Spleen (tissue), 11 donors: ENCODE results near the gene ZNF132. TPM values are rescaled to one million over a fixed set of nuclear protein-coding genes. Genes with fewer than 3 reads are reported as not detected.
"Not testable (repeated sequence)": the region's sequence is repeated elsewhere in the genome, so short reads cannot be mapped to it uniquely, and the experiment has no call there.

Source experiments
- DNase-seq: peaks from one replicate; pipeline ENCODE4 v3.0.0-alpha.2; 2020
- H3K27ac ChIP-seq, 8 donors: fragments of 200-600 bp; sonication (generic) in 7 of 8; 1 replicate in 4 of 8; 2 replicates in 4 of 8; pipeline versions ENCODE4 v1.5.0 to v1.8.0; 2016 to 2021; ENCODE audit warnings: inconsistent platforms in 4 of 8, mild to moderate bottlenecking in 4 of 8, moderate library complexity in 1 of 8
- H3K27me3 ChIP-seq, 7 donors: fragments of 200-600 bp; sonication (generic) in 6 of 7; replicated peaks in 1 of 7; 1 replicate in 4 of 7; 2 replicates in 3 of 7; pipeline versions ENCODE4 v1.5.0 to v1.8.0; 2016 to 2021; ENCODE audit warnings: inconsistent platforms in 3 of 7, mild to moderate bottlenecking in 1 of 7
- H3K36me3 ChIP-seq, 6 donors: fragments of 200-600 bp; sonication (generic) in 5 of 6; 1 replicate in 4 of 6; 2 replicates in 2 of 6; pipeline versions ENCODE4 v1.5.0 to v1.8.0; 2016 to 2021; ENCODE audit warnings: inconsistent platforms in 2 of 6
- H3K4me1 ChIP-seq, 6 donors: fragments of 200-600 bp; sonication (generic) in 5 of 6; 1 replicate in 3 of 6; 2 replicates in 3 of 6; pipeline versions ENCODE4 v1.5.0 to v1.8.0; 2016 to 2021; ENCODE audit warnings: inconsistent platforms in 3 of 6
- H3K4me3 ChIP-seq, 8 donors: fragments of 200-600 bp; sonication (generic) in 7 of 8; 1 replicate in 4 of 8; 2 replicates in 4 of 8; pipeline versions ENCODE4 v1.5.0 to v1.8.0; 2016 to 2021; ENCODE audit warnings: inconsistent platforms in 4 of 8, mild to moderate bottlenecking in 4 of 8, moderate library complexity in 2 of 8
- H3K9me3 ChIP-seq, 8 donors: fragments of 200-600 bp; sonication (generic) in 7 of 8; 1 replicate in 4 of 8; 2 replicates in 4 of 8; pipeline versions ENCODE4 v1.5.0 to v1.8.0; 2016 to 2021; ENCODE audit warnings: inconsistent platforms in 4 of 8
- POLR2A ChIP-seq, 3 donors: fragments of 450-650 bp; IDR thresholded peaks; one replicate each; pipeline ENCODE4 v1.5.1; 2017; ENCODE audit warnings: antibody characterized with exemption in 3 of 3, mild to moderate bottlenecking in 1 of 3
- POLR2AphosphoS5 ChIP-seq, 3 donors: sonication (generic); formaldehyde crosslinking; IDR thresholded peaks; one replicate each; pipeline ENCODE4 v1.5.1; 2017; ENCODE audit warnings: antibody characterized with exemption in 3 of 3
- WGBS, 5 donors: extraction: QIAGEN DNeasy Blood & Tissue Kit in 3 of 5; methylation state at CpG; one replicate each; pipeline versions ENCODE4 v1.1.5 to v1.1.7; 2013 to 2018; 5-methylcytosine and 5-hydroxymethylcytosine counted together
- intact Hi-C: fragments of 100-400 bp; cut with DNase I; formaldehyde crosslinking; loops from one replicate; pipeline ENCODE4 v1.15.0; 2023; ENCODE audit warnings: low total_unique reads
- polyA plus RNA-seq, 3 donors: library from polyadenylated mRNA; stranded (reverse); fragments of 200-250 nt; gene quantifications; one replicate each; pipeline ENCODE4 v1.2.1, GENCODE V29; 2013
- total RNA-seq, 7 donors: library from RNA; depleted of rRNA in 3 of 7; stranded (reverse); fragments of >200 nt in 3 of 7; fragmentation: NEBNext Ultra II Directional in 4 of 7; extraction: Animal tissue kit (Norgen Biotek cat#: 25700) in 4 of 7; gene quantifications; one replicate each; pipeline versions ENCODE4 v1.1.0 to v1.2.1, GENCODE V29; 2016 to 2021
- TF ChIP-seq, protein P1 (sequence below), 11 experiments: fragments of 200-600 bp in 7 of 11; fragments of 450-650 bp in 4 of 11; sonication (generic) in 4 of 11; IDR thresholded peaks in 8 of 11; conservative IDR thresholded peaks in 3 of 11; 1 replicate in 7 of 11; 2 replicates in 4 of 11; pipeline versions ENCODE4 v1.4.0 to v1.8.0; 2016 to 2021; ENCODE audit warnings: antibody characterized with exemption in 11 of 11, inconsistent platforms in 4 of 11, mild to moderate bottlenecking in 1 of 11
- donor health status: healthy with polysubstance abuse.
- donor health status: DM: no; HTN: no; CAD: no; lungs with moderate emphysema.
- donor health status: DM: no; HTN: no; CAD: no.
- donor health status: Bipolar disorder and iron deficiency.
- donor health status: healthy.
- donor health status: DM: no; HTN: no; CAD: no.
- donor health status: DM: yes; HTN: yes; CAD: no.

Gene ZNF132
- total and polyA plus RNA-seq, 10 donors = 0.96 to 10.9 (median 5.4) TPM

DNA sequence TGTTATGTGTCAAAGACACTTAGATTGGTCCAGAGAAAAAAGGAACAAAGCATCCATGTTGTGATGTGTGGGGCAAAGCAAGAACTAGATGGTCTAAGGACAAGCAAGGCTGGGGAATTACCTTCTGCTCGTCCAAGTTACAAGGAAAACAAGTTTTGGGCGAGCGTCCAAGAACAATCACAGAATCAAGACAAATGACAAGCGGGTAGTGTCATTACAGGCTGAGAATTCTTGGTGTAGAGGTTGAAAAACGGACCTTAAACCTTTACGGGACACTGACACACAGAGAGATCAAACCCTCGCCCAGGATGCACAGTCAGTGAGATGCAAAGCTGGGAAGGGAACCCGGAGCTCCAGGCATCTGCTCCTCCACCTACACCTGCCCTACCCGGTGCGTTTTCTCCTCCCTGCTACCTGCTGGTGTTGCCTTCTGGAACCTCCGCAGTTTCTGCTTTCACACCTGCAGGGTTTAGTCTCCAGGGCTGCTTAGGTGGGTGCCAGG lies 11.0 kb upstream of the ZNF132 start:
- DNase-seq = no peak
- Histone ChIP-seq H3K27me3 (peaks cover 0 to 34% (median 0%) of the 10 kb centered on the region in 7 donors), H3K9me3 (peaks cover 0 to 23% (median 13%) of the 10 kb centered on the region in 8 donors), H3K4me3 (peak overlapping the region; percentile 77 to 100 (median 92)), H3K27ac (peak overlapping the region in 2 of 8 donors; percentile 81 to 85), H3K36me3 (peaks cover 0 to 24% (median 14%) of the 10 kb centered on the region in 6 donors), H3K4me1 (peaks cover 4 to 20% (median 14%) of the 10 kb centered on the region in 6 donors)
- intact Hi-C loops = no loop called here
- TF ChIP-seq, protein P1, sequence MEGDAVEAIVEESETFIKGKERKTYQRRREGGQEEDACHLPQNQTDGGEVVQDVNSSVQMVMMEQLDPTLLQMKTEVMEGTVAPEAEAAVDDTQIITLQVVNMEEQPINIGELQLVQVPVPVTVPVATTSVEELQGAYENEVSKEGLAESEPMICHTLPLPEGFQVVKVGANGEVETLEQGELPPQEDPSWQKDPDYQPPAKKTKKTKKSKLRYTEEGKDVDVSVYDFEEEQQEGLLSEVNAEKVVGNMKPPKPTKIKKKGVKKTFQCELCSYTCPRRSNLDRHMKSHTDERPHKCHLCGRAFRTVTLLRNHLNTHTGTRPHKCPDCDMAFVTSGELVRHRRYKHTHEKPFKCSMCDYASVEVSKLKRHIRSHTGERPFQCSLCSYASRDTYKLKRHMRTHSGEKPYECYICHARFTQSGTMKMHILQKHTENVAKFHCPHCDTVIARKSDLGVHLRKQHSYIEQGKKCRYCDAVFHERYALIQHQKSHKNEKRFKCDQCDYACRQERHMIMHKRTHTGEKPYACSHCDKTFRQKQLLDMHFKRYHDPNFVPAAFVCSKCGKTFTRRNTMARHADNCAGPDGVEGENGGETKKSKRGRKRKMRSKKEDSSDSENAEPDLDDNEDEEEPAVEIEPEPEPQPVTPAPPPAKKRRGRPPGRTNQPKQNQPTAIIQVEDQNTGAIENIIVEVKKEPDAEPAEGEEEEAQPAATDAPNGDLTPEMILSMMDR (IDR thresholded peaks at IDR 0.05 in 8 of 11, conservative IDR thresholded peaks at IDR 0.05 in 3 of 11) = no peak
- no peak for TF ChIP-seq POLR2A (IDR thresholded peaks at IDR 0.05)
- TF ChIP-seq POLR2AphosphoS5 (IDR thresholded peaks at IDR 0.05) = no peak
- WGBS, 5 donors = 9 to 15% (median 11%) methylated on average over 11 of the region's 11 CpGs

- H3K27ac ChIP-seq, H3K4me3 ChIP-seq, DNase-seq, intact Hi-C loops: not testable (repeated sequence)
- H3K9me3 ChIP-seq = peaks cover 0 to 23% (median 13%) of the 10 kb centered on the region in 8 donors
- peaks cover 0 to 34% (median 0%) of the 10 kb centered on the region in 7 donors for H3K27me3 ChIP-seq
- H3K4me1 ChIP-seq = peaks cover 4 to 20% (median 14%) of the 10 kb centered on the region in 6 donors
- H3K36me3 ChIP-seq = peaks cover 0 to 16% (median 9%) of the 10 kb centered on the region in 6 donors
- WGBS, 5 donors = 51 to 63% (median 55%) methylated on average over 5 of the region's 5 CpGs
These were observed 10.0 kb upstream of the ZNF132 start for GRCh38 chr19:58449980-58450379.

DNA sequence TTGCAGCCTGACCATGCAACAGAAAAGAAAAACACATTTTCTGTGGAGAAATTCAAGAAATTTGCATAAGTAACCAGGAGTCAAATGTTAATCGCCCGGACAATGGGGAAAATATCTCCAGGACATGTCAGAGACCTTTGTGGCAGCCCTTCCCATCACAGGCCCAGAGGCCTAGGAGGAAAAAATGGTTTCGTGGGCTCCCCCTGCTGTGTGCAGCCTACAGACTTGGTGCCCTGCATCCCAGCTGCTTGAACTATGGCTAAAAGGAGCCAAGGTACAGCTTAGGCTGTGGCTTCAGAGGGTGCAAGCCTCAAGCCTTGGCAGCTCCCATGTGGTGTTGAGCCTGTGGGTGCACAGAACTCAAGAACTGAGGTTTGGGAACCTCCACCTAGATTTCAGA lies 8.9 kb upstream of the ZNF132 start:
- H3K4me3 ChIP-seq, DNase-seq, H3K36me3 ChIP-seq, H3K27ac ChIP-seq, intact Hi-C loops: not testable (repeated sequence)
- Histone ChIP-seq H3K27me3 (peaks cover 0 to 34% (median 0%) of the 10 kb centered on the region in 7 donors), H3K4me1 (peaks cover 4 to 20% (median 14%) of the 10 kb centered on the region in 6 donors), H3K9me3 (peaks cover 0 to 23% (median 13%) of the 10 kb centered on the region in 8 donors)
- WGBS, 5 donors = 60 to 76% (median 66%) methylated on average over 3 of the region's 3 CpGs

GRCh38 chr19:58442986-58443385 lies 3.0 kb upstream of the ZNF132 start:
- Histone ChIP-seq H3K27me3 (peaks cover 0 to 19% (median 0%) of the 10 kb centered on the region in 7 donors), H3K4me1 (peaks cover 11 to 24% (median 18%) of the 10 kb centered on the region in 6 donors), H3K9me3 (peaks cover 0 to 46% (median 30%) of the 10 kb centered on the region in 8 donors)
- H3K36me3 ChIP-seq, H3K4me3 ChIP-seq, intact Hi-C loops, DNase-seq, H3K27ac ChIP-seq: not testable (repeated sequence)
- 83 to 92% (median 89%) methylated on average over 7 of the region's 7 CpGs for WGBS, 5 donors

DNA sequence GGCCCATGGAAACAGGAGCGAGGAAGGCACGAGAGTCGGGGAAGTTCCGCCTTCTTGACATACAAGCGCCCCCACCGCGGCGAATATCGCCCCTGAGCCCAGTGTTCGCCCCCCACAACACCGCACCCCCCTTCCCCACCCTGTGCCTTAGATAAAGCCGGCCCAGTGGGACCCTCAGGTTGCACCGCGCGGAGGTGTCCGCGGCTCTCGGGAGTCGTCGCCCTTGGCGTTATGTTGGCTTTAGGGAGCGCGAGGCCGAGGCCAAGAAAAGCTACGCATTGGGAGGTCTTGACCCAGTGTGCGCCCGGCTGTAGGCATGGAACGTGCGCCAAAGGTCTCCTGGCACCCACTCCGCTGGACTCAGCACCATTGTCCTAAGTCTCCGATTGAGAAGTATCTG lies 603 bp upstream of the ZNF132 start:
- TF ChIP-seq, protein P1 (IDR thresholded peaks at IDR 0.05 in 8 of 11, conservative IDR thresholded peaks at IDR 0.05 in 3 of 11) = no peak
- no peak for TF ChIP-seq POLR2A (IDR thresholded peaks at IDR 0.05)
- TF ChIP-seq POLR2AphosphoS5 (IDR thresholded peaks at IDR 0.05) = no peak
- DNase-seq = no peak
- Histone ChIP-seq H3K4me1 (peaks cover 11 to 24% (median 18%) of the 10 kb centered on the region in 6 donors), H3K36me3 (peaks cover 18 to 27% (median 21%) of the 10 kb centered on the region in 6 donors), H3K9me3 (peaks cover 7 to 66% (median 53%) of the 10 kb centered on the region in 8 donors), H3K27ac (peak overlapping the region in 7 of 8 donors; percentile 70 to 89 (median 82)), H3K4me3 (peak overlapping the region; percentile 48 to 83 (median 75)), H3K27me3 (no peaks in the 10 kb centered on the region)
- WGBS, 5 donors = 16 to 29% (median 17%) methylated on average over 5 to 31 of the region's 31 CpGs
- intact Hi-C loops = no loop called here
